ENCODE data around the gene CCR5AS.

Gene CCR5AS

GRCh38 chr3:46406788-46407611, at the start of gene CCR5AS, which contains the start of gene CCRL2:
CCR5AS (minus strand) TSS chr3:46407066.
CCRL2 (plus strand) TSS chr3:46407259; CDS start chr3:46408080, 821 bp downstream.
- TF ChIP-seq CTCF (conservative IDR thresholded peaks at IDR 0.05): no peak
- Mint-ChIP-seq H3K36me3 (no peaks in the 10 kb centered on the region), H3K9me3 (no peaks in the 10 kb centered on the region), H3K4me1 (ENCODE audit: unreplicated experiment) (peaks cover 6% of the 10 kb centered on the region), H3K4me3 (no peak within 1 kb of the TSS), H3K27ac (peak within 1 kb of the TSS; percentile 34), H3K27me3 (peaks cover 10% of the 10 kb centered on the region)
- DNase-seq (ENCODE audit: extremely low spot score, unreplicated experiment): no peak

- Mint-ChIP-seq H3K4me1 (ENCODE audit: unreplicated experiment) (no peaks in the 10 kb centered on the region), H3K27me3 (peaks cover 41% of the 10 kb centered on the region), H3K27ac (no peak overlapping the region), H3K36me3 (no peaks in the 10 kb centered on the region), H3K4me3 (no peak overlapping the region), H3K9me3 (no peaks in the 10 kb centered on the region)
- DNase-seq (ENCODE audit: extremely low spot score, unreplicated experiment): no peak
- no peak for TF ChIP-seq CTCF (conservative IDR thresholded peaks at IDR 0.05)
These were observed 49.3 kb upstream of the CCR5AS start for GRCh38 chr3:46456118-46456517.

- Mint-ChIP-seq H3K27me3 (peaks cover 36% of the 10 kb centered on the region), H3K9me3 (no peaks in the 10 kb centered on the region), H3K4me1 (ENCODE audit: unreplicated experiment) (no peaks in the 10 kb centered on the region), H3K27ac (no peak overlapping the region), H3K4me3 (no peak overlapping the region), H3K36me3 (no peaks in the 10 kb centered on the region)
- no peak for TF ChIP-seq CTCF (conservative IDR thresholded peaks at IDR 0.05)
- DNase-seq (ENCODE audit: extremely low spot score, unreplicated experiment): no peak
These were observed 48.6 kb upstream of the CCR5AS start for GRCh38 chr3:46455231-46456115.

GRCh38 chr3:46454606-46455005, 47.7 kb upstream of the CCR5AS start:
- TF ChIP-seq CTCF (conservative IDR thresholded peaks at IDR 0.05): no peak
- peaks cover 27% of the 10 kb centered on the region for H3K27me3 Mint-ChIP-seq
- no peaks in the 10 kb centered on the region for H3K9me3 Mint-ChIP-seq
- no peak for DNase-seq (ENCODE audit: extremely low spot score, unreplicated experiment)
- no peaks in the 10 kb centered on the region for H3K4me1 Mint-ChIP-seq (ENCODE audit: unreplicated experiment)
- H3K27ac Mint-ChIP-seq: no peak overlapping the region
- H3K4me3 Mint-ChIP-seq: no peak overlapping the region
- no peaks in the 10 kb centered on the region for H3K36me3 Mint-ChIP-seq

- Mint-ChIP-seq H3K9me3 (no peaks in the 10 kb centered on the region), H3K27me3 (peaks cover 23% of the 10 kb centered on the region)
- no peak for TF ChIP-seq CTCF (conservative IDR thresholded peaks at IDR 0.05)
These were observed 47.3 kb upstream of the CCR5AS start for GRCh38 chr3:46454209-46454595.

More at GRCh38 chr3:46454209-46454595, 47.3 kb upstream of the CCR5AS start:
- no peak for DNase-seq (ENCODE audit: extremely low spot score, unreplicated experiment)
- Mint-ChIP-seq H3K36me3 (no peaks in the 10 kb centered on the region), H3K27ac (no peak overlapping the region), H3K4me3 (no peak overlapping the region), H3K4me1 (ENCODE audit: unreplicated experiment) (no peaks in the 10 kb centered on the region)
